HepG2 (cell line): ENCODE results near the gene FKBP9. TPM values are rescaled to one million over a fixed set of nuclear protein-coding genes. Genes with fewer than 3 reads are reported as not detected.
A peak's percentile ranks its signal among the peaks of the same experiment; 100 is the strongest.

Experiments
- CBX5 ChIP-seq: sonication (generic); formaldehyde crosslinking; IDR thresholded peaks from 2 replicates; pipeline ENCODE4 v1.4.0; 2020; ENCODE audit warnings: missing genetic modification reagents, borderline replicate concordance
- CREM ChIP-seq, 2 experiments: sonication (generic) in 1 of 2; formaldehyde crosslinking in 1 of 2; IDR thresholded peaks; 2 replicates each; pipeline versions ENCODE4 v1.4.0 to v1.6.1; 2016 to 2020; ENCODE audit warnings: antibody characterized with exemption in 1 of 2, mild to moderate bottlenecking in 1 of 2, missing genetic modification reagents in 1 of 2
- ELF3 ChIP-seq: IDR thresholded peaks from 2 replicates; pipeline ENCODE4 v1.6.1; 2016; ENCODE audit warnings: missing genetic modification reagents, missing compliant biosample characterization
- FOXP1 ChIP-seq, 2 experiments: fragments of 450-650 bp in 1 of 2; IDR thresholded peaks; 2 replicates each; pipeline ENCODE4 v1.6.1; 2017 to 2018; ENCODE audit warnings: antibody characterized with exemption in 1 of 2
- HNF1A ChIP-seq, 2 experiments: sonication (generic) in 1 of 2; formaldehyde crosslinking in 1 of 2; IDR thresholded peaks; 2 replicates each; pipeline versions ENCODE4 v1.4.0 to v1.6.1; 2016 to 2020; ENCODE audit warnings: borderline replicate concordance in 1 of 2, low read depth in 1 of 2, mild to moderate bottlenecking in 1 of 2, missing genetic modification reagents in 1 of 2
- IRF2 ChIP-seq: IDR thresholded peaks from 2 replicates; pipeline ENCODE4 v1.6.1; 2018; ENCODE audit warnings: missing genetic modification reagents, missing compliant biosample characterization
- KDM6A ChIP-seq: IDR thresholded peaks from 2 replicates; pipeline ENCODE4 v1.6.1; 2016; ENCODE audit warnings: low read depth
- SP2 ChIP-seq: sonication (generic); formaldehyde crosslinking; IDR thresholded peaks from 2 replicates; pipeline ENCODE4 v1.5.1; 2020; ENCODE audit warnings: mild to moderate bottlenecking, missing genetic modification reagents
- ZBTB33 ChIP-seq: sonication (generic); formaldehyde crosslinking; IDR thresholded peaks from 2 replicates; pipeline ENCODE4 v1.4.0; 2020; ENCODE audit warnings: missing genetic modification reagents
- ZBTB4 ChIP-seq: sonication (generic); formaldehyde crosslinking; IDR thresholded peaks from 2 replicates; pipeline ENCODE4 v1.4.0; 2020; ENCODE audit warnings: missing genetic modification reagents, mild to moderate bottlenecking, borderline replicate concordance
- ZBTB7B ChIP-seq: sonication (generic); formaldehyde crosslinking; IDR thresholded peaks from 2 replicates; pipeline ENCODE4 v1.4.0; 2020; ENCODE audit warnings: missing genetic modification reagents
- ZKSCAN5 ChIP-seq: sonication (generic); formaldehyde crosslinking; IDR thresholded peaks from 2 replicates; pipeline ENCODE4 v1.5.1; 2020; ENCODE audit warnings: mild to moderate bottlenecking, missing genetic modification reagents
- ZNF17 ChIP-seq: sonication (generic); formaldehyde crosslinking; IDR thresholded peaks from 2 replicates; pipeline ENCODE4 v1.5.0; 2020; ENCODE audit warnings: mild to moderate bottlenecking, missing genetic modification reagents
- ZNF383 ChIP-seq: sonication (generic); formaldehyde crosslinking; IDR thresholded peaks from 2 replicates; pipeline ENCODE4 v1.4.0; 2020; ENCODE audit warnings: missing genetic modification reagents, mild to moderate bottlenecking, borderline replicate concordance
- ZNF501 ChIP-seq: sonication (generic); formaldehyde crosslinking; IDR thresholded peaks from 2 replicates; pipeline ENCODE4 v1.5.1; 2020; ENCODE audit warnings: mild to moderate bottlenecking, moderate library complexity, missing genetic modification reagents
- polyA plus RNA-seq, 8 experiments: library from polyadenylated mRNA; depleted of rRNA in 3 of 8; stranded (reverse) in 7 of 8; unstranded in 1 of 8; fragments of >200 nt; fragmentation: Illumina TruSeq in 4 of 8; extraction: Trizol in 4 of 8; gene quantifications; 2 replicates each; pipeline versions ENCODE4 v1.2.1 to v1.2.3, GENCODE V29; 2011 to 2016; ENCODE audit warnings: low read depth in 4 of 8, missing spikeins in 1 of 8, mixed read lengths in 1 of 8; ENCODE audit not compliant: insufficient read depth in 1 of 8
- total RNA-seq, 5 experiments: library from RNA; depleted of rRNA; stranded (reverse); fragments of >200 nt; fragmentation: Illumina TruSeq; extraction: Trizol; gene quantifications; 2 replicates each; pipeline ENCODE4 v1.2.3, GENCODE V29; 2016; ENCODE audit warnings: low read depth in 1 of 5
- TF ChIP-seq, protein P1 (sequence below): sonication (generic); formaldehyde crosslinking; IDR thresholded peaks from 2 replicates; pipeline ENCODE4 v1.4.0; 2020; ENCODE audit warnings: mild to moderate bottlenecking, missing genetic modification reagents

Gene FKBP9
- total and polyA plus RNA-seq, 2 of the 13 experiments (the other 11 are each of a cell fraction or from before 2014, with no cell fraction given) = 34.0 to 41.5 TPM

DNA sequence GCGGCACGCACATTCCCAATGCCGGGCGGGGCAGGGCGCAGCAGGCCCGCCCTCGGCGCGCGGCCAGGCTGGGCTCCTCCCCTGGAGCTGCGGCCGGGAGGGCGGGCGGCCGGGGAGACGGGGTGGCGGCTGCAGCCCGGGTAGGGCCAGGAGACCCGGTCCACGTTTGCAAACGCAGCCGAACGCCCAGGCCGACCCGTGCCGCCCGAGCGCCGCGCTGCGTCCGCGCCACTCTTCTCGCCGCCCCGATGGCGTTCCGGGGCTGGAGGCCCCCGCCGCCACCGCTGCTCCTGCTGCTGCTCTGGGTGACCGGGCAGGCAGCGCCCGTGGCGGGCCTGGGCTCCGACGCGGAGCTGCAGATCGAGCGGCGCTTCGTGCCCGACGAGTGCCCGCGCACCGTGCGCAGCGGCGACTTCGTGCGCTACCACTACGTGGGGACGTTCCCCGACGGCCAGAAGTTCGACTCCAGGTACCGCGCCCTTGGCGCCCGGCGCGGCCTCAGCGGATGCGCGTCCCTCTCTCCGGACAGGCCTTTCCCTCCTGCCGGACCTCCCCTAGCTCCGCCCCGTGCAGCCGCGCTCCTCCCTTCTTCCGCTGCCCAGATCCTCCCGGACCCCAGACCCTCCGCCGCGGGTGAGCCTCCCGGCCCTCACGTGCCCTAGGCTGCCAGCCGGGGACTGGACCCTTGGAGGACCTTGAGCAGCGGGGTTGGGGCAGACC, at the start of gene FKBP9 (continued):
- TF ChIP-seq KDM6A (no peak), ZBTB7B (peak; percentile 66; the same call in 1 of the 2 replicates), CREM (IDR thresholded peaks at IDR 0.05) (no peak), CREM (CRISPR knock-in tag; IDR thresholded peaks at IDR 0.05) (no peak), ZBTB33 (CRISPR knock-in tag) (no peak; the same call in 1 of the 2 replicates), HNF1A (IDR thresholded peaks at IDR 0.05; ENCODE audit: low read depth) (no peak), HNF1A (CRISPR knock-in tag; IDR thresholded peaks at IDR 0.05; ENCODE audit: borderline replicate concordance) (peak; percentile 76), ZNF383 (CRISPR knock-in tag) (peak; percentile 95), ELF3 (CRISPR knock-in tag) (peak; percentile 50), ZKSCAN5 (0 out of 2 replicates have a peak, but pooled peaks have one; percentile 18), SP2 (CRISPR knock-in tag) (no peak), ZNF17 (CRISPR knock-in tag) (no peak), ZNF501 (no peak), CBX5 (peak; percentile 46; the same call in 1 of the 2 replicates), ZBTB4 (CRISPR knock-in tag) (0 out of 2 replicates have a peak, but pooled peaks have one; percentile 71), IRF2 (CRISPR knock-in tag) (peak; percentile 59; the same call in 1 of the 2 replicates), FOXP1 (IDR thresholded peaks at IDR 0.05) (no peak), FOXP1 (CRISPR knock-in tag; IDR thresholded peaks at IDR 0.05) (peak; percentile 28; the same call in 1 of the 2 replicates)
- TF ChIP-seq, protein P1, sequence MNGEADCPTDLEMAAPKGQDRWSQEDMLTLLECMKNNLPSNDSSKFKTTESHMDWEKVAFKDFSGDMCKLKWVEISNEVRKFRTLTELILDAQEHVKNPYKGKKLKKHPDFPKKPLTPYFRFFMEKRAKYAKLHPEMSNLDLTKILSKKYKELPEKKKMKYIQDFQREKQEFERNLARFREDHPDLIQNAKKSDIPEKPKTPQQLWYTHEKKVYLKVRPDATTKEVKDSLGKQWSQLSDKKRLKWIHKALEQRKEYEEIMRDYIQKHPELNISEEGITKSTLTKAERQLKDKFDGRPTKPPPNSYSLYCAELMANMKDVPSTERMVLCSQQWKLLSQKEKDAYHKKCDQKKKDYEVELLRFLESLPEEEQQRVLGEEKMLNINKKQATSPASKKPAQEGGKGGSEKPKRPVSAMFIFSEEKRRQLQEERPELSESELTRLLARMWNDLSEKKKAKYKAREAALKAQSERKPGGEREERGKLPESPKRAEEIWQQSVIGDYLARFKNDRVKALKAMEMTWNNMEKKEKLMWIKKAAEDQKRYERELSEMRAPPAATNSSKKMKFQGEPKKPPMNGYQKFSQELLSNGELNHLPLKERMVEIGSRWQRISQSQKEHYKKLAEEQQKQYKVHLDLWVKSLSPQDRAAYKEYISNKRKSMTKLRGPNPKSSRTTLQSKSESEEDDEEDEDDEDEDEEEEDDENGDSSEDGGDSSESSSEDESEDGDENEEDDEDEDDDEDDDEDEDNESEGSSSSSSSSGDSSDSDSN (CRISPR knock-in tag) = peak; percentile 94
